Activated naive CD8-positive, alpha-beta T cell treated with anti-CD3 and anti-CD28 coated beads for 36 hours (primary cell): Measurements from ENCODE around the gene ACP2. TPM values are rescaled to one million over a fixed set of nuclear protein-coding genes. Genes with fewer than 3 reads are reported as not detected.

Experiments used
- DNase-seq: peaks from one replicate; pipeline ENCODE4 v3.0.0; 2021
- H3K27ac Mint-ChIP-seq: one replicate; pipeline ENCODE4 v1.8.0; 2022; ENCODE audit warnings: mild to moderate bottlenecking, moderate library complexity, mixed read lengths
- H3K27me3 Mint-ChIP-seq: one replicate; pipeline ENCODE4 v1.8.0; 2022; ENCODE audit warnings: mild to moderate bottlenecking, mixed read lengths
- H3K36me3 Mint-ChIP-seq: one replicate; pipeline ENCODE4 v1.8.0; 2021; ENCODE audit warnings: mild to moderate bottlenecking, mixed read lengths
- H3K4me1 Mint-ChIP-seq: one replicate; pipeline ENCODE4 v1.8.0; 2021; ENCODE audit warnings: mixed read lengths
- H3K4me3 Mint-ChIP-seq: one replicate; pipeline ENCODE4 v1.8.0; 2022; ENCODE audit warnings: mild to moderate bottlenecking, moderate library complexity, mixed read lengths
- H3K9me3 Mint-ChIP-seq: one replicate; pipeline ENCODE4 v1.8.0; 2022; ENCODE audit warnings: mixed read lengths
- total RNA-seq, 2 experiments: library from RNA; stranded (reverse); gene quantifications; one replicate each; pipeline ENCODE4 v1.2.3, GENCODE V29; 2021

The ACP2 gene
- total RNA-seq, 2 experiments from 2014 or later, result 13.4 to 13.9 TPM

DNA sequence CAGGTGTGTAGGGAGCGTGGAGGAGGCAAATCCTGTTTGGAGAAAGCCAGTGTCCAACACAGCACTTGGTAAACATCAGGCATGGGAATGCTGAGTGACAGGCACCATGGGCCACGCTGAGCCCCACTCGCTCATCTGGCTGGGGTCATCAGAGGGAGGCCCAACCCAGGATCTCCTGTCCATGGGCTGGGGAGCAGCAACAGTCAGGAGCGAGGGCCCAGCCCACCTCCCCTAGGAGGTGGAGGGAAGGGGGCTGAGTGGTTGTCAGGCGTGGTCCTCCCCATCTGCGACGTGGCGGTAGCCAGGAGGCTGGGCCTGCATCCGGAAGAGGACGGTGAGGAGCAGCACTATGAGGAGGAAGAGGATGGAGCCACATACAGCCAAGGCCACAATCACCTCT, 8.8 kb downstream of the ACP2 start:
- DNase-seq, result no peak
- no peak overlapping the region for H3K4me3 Mint-ChIP-seq
- peaks cover 16% of the 10 kb centered on the region for H3K4me1 Mint-ChIP-seq
- H3K27ac Mint-ChIP-seq, result peak overlapping the region; percentile 67
- H3K36me3 Mint-ChIP-seq, result peaks cover 40% of the 10 kb centered on the region
- no peaks in the 10 kb centered on the region for H3K9me3 Mint-ChIP-seq
- H3K27me3 Mint-ChIP-seq, result no peaks in the 10 kb centered on the region

- DNase-seq, result no peak
- no peak overlapping the region for H3K4me3 Mint-ChIP-seq
- H3K27me3 Mint-ChIP-seq, result no peaks in the 10 kb centered on the region
- H3K4me1 Mint-ChIP-seq, result peaks cover 28% of the 10 kb centered on the region
- peaks cover 38% of the 10 kb centered on the region for H3K36me3 Mint-ChIP-seq
- H3K9me3 Mint-ChIP-seq, result no peaks in the 10 kb centered on the region
- H3K27ac Mint-ChIP-seq, result peak overlapping the region; percentile 35
Measured at GRCh38 chr11:47236482-47236881, 12.1 kb downstream of the ACP2 start.

DNA sequence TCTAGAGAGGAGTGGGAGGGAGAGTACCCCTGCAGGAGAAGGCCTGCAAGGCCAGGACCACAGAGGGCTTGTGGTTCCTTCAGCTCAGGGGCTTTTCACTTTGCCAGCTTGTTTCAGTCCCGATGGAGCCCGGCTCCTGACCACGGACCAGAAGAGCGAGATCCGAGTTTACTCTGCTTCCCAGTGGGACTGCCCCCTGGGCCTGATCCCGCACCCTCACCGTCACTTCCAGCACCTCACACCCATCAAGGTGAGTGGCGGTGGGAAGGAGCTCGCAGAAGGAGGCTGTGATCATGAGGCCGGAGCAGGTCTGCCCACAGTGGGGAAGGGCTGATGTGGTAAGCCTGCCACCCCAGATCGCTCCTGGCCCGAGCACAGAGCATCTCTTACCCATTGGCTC, 13.5 kb downstream of the ACP2 start:
- no peak for DNase-seq
- Mint-ChIP-seq H3K36me3 (peaks cover 39% of the 10 kb centered on the region), H3K27ac (peak overlapping the region; percentile 81), H3K27me3 (no peaks in the 10 kb centered on the region), H3K9me3 (no peaks in the 10 kb centered on the region), H3K4me1 (peaks cover 30% of the 10 kb centered on the region), H3K4me3 (peak overlapping the region; percentile 49)

GRCh38 chr11:47234669-47235100, 13.9 kb downstream of the ACP2 start:
- H3K36me3 Mint-ChIP-seq, result peaks cover 36% of the 10 kb centered on the region
- H3K4me3 Mint-ChIP-seq, result peak overlapping the region; percentile 49
- H3K4me1 Mint-ChIP-seq, result peaks cover 30% of the 10 kb centered on the region
- peak; percentile 59 for DNase-seq
- H3K9me3 Mint-ChIP-seq, result no peaks in the 10 kb centered on the region
- H3K27ac Mint-ChIP-seq, result peak overlapping the region; percentile 81
- no peaks in the 10 kb centered on the region for H3K27me3 Mint-ChIP-seq

DNA sequence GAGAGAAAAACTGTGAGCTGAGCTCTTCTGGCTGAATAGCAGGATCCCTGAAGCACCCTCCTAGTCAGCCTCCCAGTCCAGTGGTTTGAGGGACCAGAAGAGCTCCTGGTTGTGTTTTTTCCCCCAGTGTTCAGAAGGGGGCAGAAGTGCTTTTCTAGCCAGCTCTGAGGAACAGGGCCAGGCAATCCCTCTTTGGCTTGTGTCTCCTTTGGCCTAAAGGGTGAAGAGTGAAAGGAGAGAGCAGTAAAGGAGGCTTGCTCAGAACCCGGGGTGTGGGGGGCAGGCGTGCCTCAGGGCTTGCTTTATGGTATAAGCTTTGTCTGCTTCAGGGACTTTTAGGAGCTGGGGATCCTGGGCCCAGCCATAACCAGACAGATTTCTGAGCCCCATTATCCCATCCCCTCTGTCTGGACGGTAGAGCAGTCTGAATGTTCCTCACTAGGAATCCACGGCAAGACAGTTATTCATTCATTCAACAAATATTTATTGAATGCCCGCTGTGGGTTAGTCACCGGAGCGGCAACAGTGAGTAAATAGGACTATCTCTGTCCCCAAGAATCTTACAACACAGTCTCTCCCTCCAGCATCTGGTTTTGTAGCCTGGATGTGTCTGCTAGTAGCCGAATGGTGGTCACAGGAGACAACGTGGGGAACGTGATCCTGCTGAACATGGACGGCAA, 14.5 kb downstream of the ACP2 start:
- peak overlapping the region; percentile 81 for H3K27ac Mint-ChIP-seq
- peak; percentile 19 for DNase-seq
- peaks cover 30% of the 10 kb centered on the region for H3K4me1 Mint-ChIP-seq
- peak overlapping the region; percentile 49 for H3K4me3 Mint-ChIP-seq
- no peaks in the 10 kb centered on the region for H3K27me3 Mint-ChIP-seq
- H3K9me3 Mint-ChIP-seq, result no peaks in the 10 kb centered on the region
- peaks cover 38% of the 10 kb centered on the region for H3K36me3 Mint-ChIP-seq

DNA sequence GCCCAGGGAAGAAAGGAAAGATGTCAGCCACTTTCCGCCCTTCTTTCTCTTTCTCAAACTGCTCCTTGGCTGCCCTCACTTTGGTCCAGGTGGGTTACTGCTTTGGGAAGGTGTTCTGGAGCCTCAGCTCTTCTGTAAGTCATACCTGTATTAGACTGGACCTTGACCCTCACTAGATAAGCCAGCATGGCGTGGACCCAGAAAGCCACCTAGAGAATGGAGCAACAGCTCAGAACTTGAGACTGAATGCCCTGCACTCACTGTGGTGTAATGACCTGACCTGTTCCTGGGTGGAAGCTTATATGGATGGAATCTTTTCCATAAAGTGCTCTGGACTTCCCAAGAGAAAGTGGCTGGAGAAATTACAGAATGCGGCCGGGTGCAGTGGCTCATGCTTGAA, 15.6 kb downstream of the ACP2 start:
- peaks cover 30% of the 10 kb centered on the region for H3K4me1 Mint-ChIP-seq

GRCh38 chr11:47229161-47229560, 19.5 kb downstream of the ACP2 start:
- Mint-ChIP-seq H3K9me3 (no peaks in the 10 kb centered on the region), H3K27me3 (no peaks in the 10 kb centered on the region), H3K27ac (peak overlapping the region; percentile 2), H3K4me1 (peaks cover 24% of the 10 kb centered on the region), H3K4me3 (no peak overlapping the region), H3K36me3 (peaks cover 52% of the 10 kb centered on the region)
- DNase-seq, result no peak

More for the DNA sequence above, 15.6 kb downstream of the ACP2 start:
- H3K36me3 Mint-ChIP-seq, result peaks cover 44% of the 10 kb centered on the region
- H3K4me3 Mint-ChIP-seq, result no peak overlapping the region
- H3K9me3 Mint-ChIP-seq, result no peaks in the 10 kb centered on the region
- DNase-seq, result no peak
- no peaks in the 10 kb centered on the region for H3K27me3 Mint-ChIP-seq
- no peak overlapping the region for H3K27ac Mint-ChIP-seq

DNA sequence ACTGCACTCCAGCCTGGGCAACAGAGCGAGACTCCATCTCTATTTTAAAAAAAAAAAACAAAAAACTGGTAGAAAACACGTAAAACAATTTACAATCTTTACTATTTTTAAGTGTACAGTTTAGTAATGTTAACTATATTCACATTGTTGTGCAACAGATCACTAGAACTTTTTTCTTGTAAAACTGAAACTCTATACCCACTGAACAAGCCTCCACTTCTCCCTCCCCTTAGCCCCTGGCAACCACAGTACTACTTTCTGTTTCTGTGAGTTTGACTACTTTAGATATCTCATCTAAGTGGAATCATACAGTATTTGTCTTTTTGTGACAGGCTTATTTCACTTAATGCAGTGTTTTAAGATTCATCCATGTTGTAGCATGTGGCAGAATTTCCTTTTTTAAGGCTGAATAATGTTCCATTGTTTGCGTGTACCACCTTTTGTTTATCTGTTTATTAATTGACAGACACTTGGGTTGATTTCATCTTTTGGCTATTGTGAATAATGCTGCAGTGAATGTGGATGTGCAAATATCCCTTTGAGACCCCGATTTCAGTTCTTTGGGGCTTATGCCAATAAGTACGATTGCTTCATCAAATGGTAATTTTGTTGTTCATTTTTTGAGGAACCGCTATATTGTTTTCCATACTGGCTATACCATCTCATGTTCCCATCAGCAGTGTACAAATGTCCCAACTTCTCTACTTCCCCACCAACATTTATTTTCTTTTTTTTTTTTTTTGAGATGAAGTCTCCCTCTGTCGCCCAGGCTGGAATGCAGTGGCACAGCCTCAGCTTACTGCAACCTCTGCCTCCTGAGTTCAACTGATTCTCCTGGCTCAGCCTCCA, 22.8 kb downstream of the ACP2 start:
- Mint-ChIP-seq H3K4me1 (peaks cover 21% of the 10 kb centered on the region), H3K4me3 (peak overlapping the region; percentile 35), H3K27me3 (no peaks in the 10 kb centered on the region), H3K9me3 (no peaks in the 10 kb centered on the region), H3K27ac (peak overlapping the region; percentile 58), H3K36me3 (peaks cover 47% of the 10 kb centered on the region)
- peak; percentile 31 for DNase-seq

- no peak for DNase-seq
- H3K9me3 Mint-ChIP-seq, result no peaks in the 10 kb centered on the region
- no peak overlapping the region for H3K27ac Mint-ChIP-seq
- H3K4me3 Mint-ChIP-seq, result no peak overlapping the region
- H3K36me3 Mint-ChIP-seq, result peaks cover 49% of the 10 kb centered on the region
- H3K27me3 Mint-ChIP-seq, result no peaks in the 10 kb centered on the region
- H3K4me1 Mint-ChIP-seq, result peaks cover 40% of the 10 kb centered on the region
Measured at GRCh38 chr11:47222696-47223095, 25.9 kb downstream of the ACP2 start.

- no peak overlapping the region for H3K4me3 Mint-ChIP-seq
- H3K27ac Mint-ChIP-seq, result peak overlapping the region; percentile 74
- H3K9me3 Mint-ChIP-seq, result no peaks in the 10 kb centered on the region
- no peaks in the 10 kb centered on the region for H3K27me3 Mint-ChIP-seq
- peaks cover 56% of the 10 kb centered on the region for H3K36me3 Mint-ChIP-seq
- peaks cover 45% of the 10 kb centered on the region for H3K4me1 Mint-ChIP-seq
- DNase-seq, result no peak
Measured at GRCh38 chr11:47220401-47220821, 28.2 kb downstream of the ACP2 start.

- peaks cover 46% of the 10 kb centered on the region for H3K36me3 Mint-ChIP-seq
- DNase-seq, result peak; percentile 81
- peak overlapping the region; percentile 97 for H3K4me3 Mint-ChIP-seq
- H3K27ac Mint-ChIP-seq, result peak overlapping the region; percentile 99
- no peaks in the 10 kb centered on the region for H3K9me3 Mint-ChIP-seq
- peaks cover 37% of the 10 kb centered on the region for H3K4me1 Mint-ChIP-seq
- no peaks in the 10 kb centered on the region for H3K27me3 Mint-ChIP-seq
Measured at GRCh38 chr11:47216121-47216798, 32.4 kb downstream of the ACP2 start.

GRCh38 chr11:47215366-47215910, 33.2 kb downstream of the ACP2 start:
- H3K27me3 Mint-ChIP-seq, result no peaks in the 10 kb centered on the region
- no peaks in the 10 kb centered on the region for H3K9me3 Mint-ChIP-seq
- H3K4me1 Mint-ChIP-seq, result peaks cover 35% of the 10 kb centered on the region

DNA sequence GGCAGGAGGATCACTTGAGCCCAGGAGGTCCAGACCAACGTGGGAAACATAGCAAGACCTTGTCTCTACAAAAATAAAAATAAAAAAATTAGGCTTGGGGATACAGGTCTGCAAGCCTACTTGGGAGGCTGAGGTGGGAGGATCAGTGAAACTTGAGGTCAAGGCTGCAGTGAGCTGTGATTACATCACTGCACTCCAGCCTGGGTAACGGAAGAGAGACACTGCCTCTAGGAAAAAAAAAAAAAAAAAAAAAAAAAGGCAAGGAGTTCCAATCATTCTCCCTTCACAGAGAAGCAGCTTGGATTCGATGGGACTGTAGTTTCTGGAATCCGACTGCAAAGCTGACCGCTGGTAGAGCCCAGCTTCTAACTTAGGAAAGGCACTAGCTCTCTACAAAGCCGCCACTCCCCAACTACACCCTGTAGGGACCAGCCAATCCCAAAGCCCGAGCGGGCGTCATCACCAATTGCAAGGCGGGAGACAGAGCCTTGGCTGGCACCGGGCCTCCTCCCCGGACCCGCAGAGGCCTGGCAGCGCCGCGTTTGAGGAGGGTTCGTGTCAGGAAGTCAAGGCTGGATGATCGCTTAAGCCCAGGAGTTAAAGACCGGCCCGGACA, 34.6 kb downstream of the ACP2 start:
- peak; percentile 86 for DNase-seq
- Mint-ChIP-seq H3K9me3 (no peaks in the 10 kb centered on the region), H3K27ac (peak overlapping the region; percentile 99), H3K36me3 (peaks cover 35% of the 10 kb centered on the region), H3K27me3 (no peaks in the 10 kb centered on the region), H3K4me1 (peaks cover 25% of the 10 kb centered on the region), H3K4me3 (peak overlapping the region; percentile 97)

More at GRCh38 chr11:47215366-47215910, 33.2 kb downstream of the ACP2 start:
- Mint-ChIP-seq H3K36me3 (peaks cover 43% of the 10 kb centered on the region), H3K27ac (peak overlapping the region; percentile 99), H3K4me3 (peak overlapping the region; percentile 97)
- no peak for DNase-seq

GRCh38 chr11:47212938-47213337, 35.7 kb downstream of the ACP2 start:
- no peak for DNase-seq
- peaks cover 27% of the 10 kb centered on the region for H3K36me3 Mint-ChIP-seq
- H3K4me3 Mint-ChIP-seq, result no peak overlapping the region
- no peaks in the 10 kb centered on the region for H3K27me3 Mint-ChIP-seq
- H3K4me1 Mint-ChIP-seq, result peaks cover 18% of the 10 kb centered on the region
- no peak overlapping the region for H3K27ac Mint-ChIP-seq
- no peaks in the 10 kb centered on the region for H3K9me3 Mint-ChIP-seq
